Measurements from ENCODE around the gene ZSWIM5.

GRCh38 chr1:45148209-45148825 lies 58.1 kb downstream of the ZSWIM5 start:
- TF ChIP-seq CTCF (IDR thresholded peaks at IDR 0.05; ENCODE audit: low read length): no peak
- no peak for TF ChIP-seq EZH2 (optimal IDR thresholded peaks at IDR 0.05; ENCODE audit: low read depth, low read length)
